GM12874 (cell line): ENCODE results near the gene SMARCA1.

Experiments used
- CTCF ChIP-seq: IDR thresholded peaks from 2 replicates; pipeline ENCODE4 v1.5.1; 2011; ENCODE audit warnings: low read depth, mild to moderate bottlenecking, control low read depth, low read length, moderate library complexity; ENCODE audit not compliant: insufficient read depth

The SMARCA1 gene

GRCh38 chrX:129524250-129524850, 1.1 kb upstream of the SMARCA1 start:
- TF ChIP-seq CTCF: no peak

- TF ChIP-seq CTCF: no peak
Measured at GRCh38 chrX:129522184-129523078, 859 bp downstream of the SMARCA1 start.

GRCh38 chrX:129520151-129520550, 3.1 kb downstream of the SMARCA1 start:
- no peak for TF ChIP-seq CTCF

- TF ChIP-seq CTCF: no peak
Measured at GRCh38 chrX:129516402-129516801, 6.9 kb downstream of the SMARCA1 start.

- no peak for TF ChIP-seq CTCF
Measured at GRCh38 chrX:129512409-129512808, 10.9 kb downstream of the SMARCA1 start.

- TF ChIP-seq CTCF: no peak
Measured at GRCh38 chrX:129511689-129512088, 11.6 kb downstream of the SMARCA1 start.

GRCh38 chrX:129510331-129510730, 13.0 kb downstream of the SMARCA1 start:
- no peak for TF ChIP-seq CTCF
